Activated T-cell treated with anti-CD3 and anti-CD28 coated beads for 24 hours (primary cell): ENCODE data around the gene TRIM49D2.
"Not testable (repeated sequence)": the region's sequence is repeated elsewhere in the genome, so short reads cannot be mapped to it uniquely, and the experiment has no call there.

ENCODE experiments used
- DNase-seq: peaks from one replicate; pipeline ENCODE4 v3.0.0-alpha.2; 2020; ENCODE audit warnings: low read depth

TRIM49D2 gene, protein sequence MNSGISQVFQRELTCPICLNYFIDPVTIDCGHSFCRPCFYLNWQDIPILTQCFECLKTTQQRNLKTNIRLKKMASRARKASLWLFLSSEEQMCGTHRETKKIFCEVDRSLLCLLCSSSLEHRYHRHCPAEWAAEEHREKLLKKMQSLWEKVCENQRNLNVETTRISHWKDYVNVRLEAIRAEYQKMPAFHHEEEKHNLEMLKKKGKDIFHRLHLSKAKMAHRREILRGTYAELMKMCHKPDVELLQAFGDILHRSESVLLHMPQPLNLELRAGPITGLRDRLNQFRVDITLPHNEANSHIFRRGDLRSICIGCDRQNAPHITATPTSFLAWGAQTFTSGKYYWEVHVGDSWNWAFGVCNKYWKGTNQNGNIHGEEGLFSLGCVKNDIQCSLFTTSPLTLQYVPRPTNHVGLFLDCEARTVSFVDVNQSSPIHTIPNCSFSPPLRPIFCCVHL

DNA sequence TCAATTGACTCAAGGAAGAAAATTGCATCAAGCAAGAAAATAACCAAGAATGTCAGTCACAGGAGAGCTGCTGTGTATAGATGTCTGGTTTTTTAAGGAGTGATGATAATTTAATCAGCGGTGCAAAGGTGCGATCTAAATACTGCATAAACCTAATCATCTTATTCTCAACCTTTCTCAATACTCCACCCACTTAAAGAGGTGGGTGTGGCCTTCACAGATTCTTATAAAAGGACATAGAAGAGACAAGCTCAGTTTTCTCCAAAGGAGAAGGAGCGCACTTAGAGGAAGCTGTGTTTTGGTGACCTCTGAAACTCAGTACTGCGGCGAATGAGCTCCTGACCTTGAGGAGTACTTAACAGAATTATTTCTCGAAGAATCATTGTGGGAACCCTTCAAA is at the start of gene TRIM49D2:
Gene TRIM49D2, plus strand, starts transcription at position 301 of the 400 bp plus-strand sequence. CDS start 2,698 bp downstream, outside the sequence.
- DNase-seq: not testable (repeated sequence)

DNA sequence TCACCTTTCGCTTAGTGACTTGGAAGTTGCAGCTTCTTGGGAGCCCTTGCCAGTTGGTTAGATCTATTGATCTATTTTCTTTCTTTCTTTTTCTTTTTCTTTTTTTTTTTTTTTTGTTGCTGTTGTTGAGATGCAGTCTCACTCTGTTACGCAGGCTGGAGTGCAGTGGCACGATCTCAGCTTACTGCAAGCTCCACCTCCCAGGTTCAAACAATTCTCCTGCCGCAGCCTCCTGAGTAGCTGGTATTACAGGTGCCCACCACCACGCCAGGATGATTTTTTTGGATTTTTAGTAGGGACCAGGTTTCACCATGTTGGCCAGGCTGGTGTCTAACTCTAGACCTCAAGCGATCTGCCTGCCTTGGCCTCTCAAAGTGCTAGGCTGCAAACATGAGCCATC is 46.4 kb upstream of the TRIM49D2 start:
- not testable (repeated sequence) for DNase-seq

DNA sequence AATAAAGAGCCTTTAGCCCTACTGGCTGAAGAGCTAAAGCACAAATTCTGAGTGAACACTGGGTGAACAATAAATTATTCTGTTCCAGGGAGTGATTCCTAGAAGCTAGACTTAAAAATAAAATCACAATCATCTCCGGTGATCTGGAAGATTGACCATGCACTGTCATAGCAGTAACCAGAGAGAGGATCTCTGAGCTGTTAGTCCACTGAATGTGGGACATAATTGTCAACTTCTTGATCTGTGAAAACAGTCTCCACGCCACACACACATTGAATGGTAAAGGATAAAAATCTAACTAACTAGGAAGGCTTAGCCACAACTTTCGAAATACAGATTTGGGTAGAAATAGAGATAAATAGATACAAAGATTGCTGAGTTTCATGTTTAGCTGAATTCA is 30.6 kb upstream of the TRIM49D2 start:
- DNase-seq: not testable (repeated sequence)

DNA sequence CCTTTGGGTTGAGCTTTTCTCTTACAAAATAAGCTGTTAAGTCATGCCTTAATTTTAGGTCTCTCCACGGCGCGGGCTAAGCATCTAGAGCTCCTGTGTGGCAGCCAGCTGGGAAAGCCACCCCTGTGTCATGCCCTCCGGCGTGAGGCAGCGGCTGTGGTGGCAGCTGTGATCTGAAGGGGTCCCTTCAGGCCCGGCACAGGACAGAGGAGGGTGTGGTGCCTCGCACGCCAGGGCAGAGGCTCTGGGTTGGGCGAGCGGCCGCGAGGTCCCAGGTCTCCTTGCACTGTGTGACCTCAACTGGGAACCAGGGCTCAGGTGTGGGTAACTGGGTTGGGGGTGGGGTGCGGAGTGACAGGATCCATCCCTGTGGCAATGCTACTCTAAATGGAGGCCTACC is 23.1 kb upstream of the TRIM49D2 start:
- not testable (repeated sequence) for DNase-seq

DNA sequence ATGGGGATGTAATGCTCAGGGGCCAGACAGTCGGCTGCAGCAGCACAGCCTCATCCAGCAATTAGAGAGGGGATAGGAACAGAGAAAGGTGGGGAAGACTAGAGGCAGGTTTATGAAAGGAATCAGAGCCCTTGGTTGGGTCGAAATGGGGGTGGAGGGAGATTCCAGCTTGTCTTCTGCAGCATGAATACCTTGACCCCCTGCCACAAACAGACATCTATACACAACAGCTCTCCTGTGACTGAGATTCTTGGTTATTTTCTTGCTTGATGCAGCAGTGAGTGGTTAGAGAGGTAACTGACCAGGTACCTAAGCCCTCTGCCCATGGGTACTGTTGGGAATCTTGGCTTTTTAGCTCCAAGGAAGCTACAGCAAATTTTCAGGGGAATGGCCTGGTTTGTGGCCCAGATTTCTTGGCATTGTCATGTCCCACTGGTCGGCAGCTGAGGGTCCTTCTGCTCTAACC is 1.6 kb upstream of the TRIM49D2 start, which contains the start of gene TRIM49D1:
Gene TRIM49D1, minus strand, starts transcription at position 51 of the 466 bp plus-strand sequence. CDS start 4,535 bp downstream, outside the sequence.
- DNase-seq: no peak

DNA sequence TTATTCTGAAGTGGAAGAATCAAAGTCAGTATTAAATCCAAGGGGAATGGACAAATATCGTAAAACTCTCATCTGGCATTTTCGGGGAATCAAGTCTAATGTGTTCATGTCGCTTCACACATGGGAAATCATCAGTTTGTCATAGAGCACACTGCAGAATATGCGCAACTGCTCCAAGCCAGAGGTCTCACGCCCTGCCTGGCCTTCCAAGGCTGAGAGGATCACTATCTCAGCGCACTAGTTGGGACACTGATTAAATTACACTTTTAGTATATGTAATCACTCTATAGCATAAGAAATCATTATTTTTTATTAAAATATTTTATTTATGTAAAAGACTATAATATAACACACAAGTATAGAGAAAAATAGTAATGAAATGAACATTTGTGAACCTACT is 37.0 kb downstream of the TRIM49D2 start:
- DNase-seq: not testable (repeated sequence)

DNA sequence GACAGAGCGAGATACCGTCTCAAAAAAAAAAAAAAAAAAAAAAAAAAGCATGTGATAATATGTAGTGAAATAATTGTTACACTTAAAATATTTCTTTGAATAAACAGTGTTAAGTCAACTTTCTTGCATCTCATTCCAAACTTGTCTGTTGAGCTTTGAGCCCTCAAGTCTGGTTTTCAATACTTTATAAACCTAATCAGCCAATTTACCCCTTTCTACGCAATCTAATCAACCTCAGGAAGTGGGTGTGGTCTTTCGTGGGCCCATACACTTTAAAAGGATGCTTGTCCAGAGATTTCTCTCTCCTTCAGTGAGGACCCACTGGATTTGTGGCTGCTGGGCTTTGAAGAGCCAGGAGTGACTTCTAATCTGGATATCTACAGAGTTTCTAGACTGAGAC is 41.9 kb downstream of the TRIM49D2 start, which contains the start of gene TRIM64:
Gene TRIM64, plus strand, starts transcription at position 301 of the 400 bp plus-strand sequence. CDS start 2,467 bp downstream, outside the sequence.
- DNase-seq: not testable (repeated sequence)
